ENCODE results near the gene MRGPRE. TPM values are rescaled to one million over a fixed set of nuclear protein-coding genes. Genes with fewer than 3 reads are reported as not detected.

Gene MRGPRE
- total and polyA plus RNA-seq, 2 donors (not counting 1 experiment from before 2014, with no cell fraction given), result not detected

DNA sequence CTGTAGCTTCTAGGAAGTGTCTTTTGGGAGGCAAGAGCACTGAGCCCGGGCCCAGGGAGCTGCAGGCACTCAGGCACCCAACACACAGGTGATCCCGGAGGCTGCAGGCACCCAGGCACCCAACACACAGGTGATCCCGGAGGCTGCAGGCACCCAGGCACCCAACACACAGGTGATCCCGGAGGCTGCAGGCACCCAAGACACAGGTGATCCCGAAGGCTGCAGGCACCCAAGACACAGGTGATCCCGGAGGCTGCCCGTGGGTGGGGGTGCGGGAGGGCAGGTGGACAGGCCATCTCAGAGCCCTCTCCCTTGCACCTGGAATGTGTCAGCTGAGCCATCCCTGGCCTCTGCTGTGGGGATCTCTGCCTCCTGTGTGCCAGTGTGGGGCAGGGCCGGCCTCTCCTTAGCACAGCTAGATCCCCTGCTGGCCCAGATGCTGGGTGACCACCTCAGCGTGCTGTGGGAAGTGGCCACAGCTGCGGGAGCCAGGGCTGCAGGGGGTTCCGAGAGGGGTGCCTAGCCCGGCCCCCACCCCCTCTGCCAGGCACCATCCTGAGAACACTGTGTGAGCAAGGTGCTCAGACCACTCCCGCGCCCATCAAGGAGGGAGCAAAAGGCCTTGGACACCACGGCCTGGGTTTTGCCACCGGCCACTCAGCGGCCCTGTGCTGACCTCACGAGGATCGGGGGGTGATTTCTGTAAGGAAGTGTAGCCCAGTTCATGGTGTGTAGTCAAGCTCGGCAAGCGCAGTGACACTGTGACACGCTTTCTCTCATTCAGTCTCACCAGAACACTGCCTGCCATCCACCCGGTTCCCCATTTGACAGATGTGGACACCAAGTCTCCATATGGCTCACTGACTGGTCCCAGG, 27.8 kb downstream of the MRGPRE start:
- Mint-ChIP-seq H3K27ac (no peak overlapping the region), H3K4me3 (no peak overlapping the region), H3K4me1 (no peaks in the 10 kb centered on the region), H3K27me3 (peaks cover 5% of the 10 kb centered on the region), H3K9me3 (ENCODE audit: insufficient read depth) (no peaks in the 10 kb centered on the region)
- H3K4me2 ChIP-seq (replicated peaks; ENCODE audit: low read depth, low read length, poor library complexity, severe bottlenecking), result no peak overlapping the region
- TF ChIP-seq, protein P1, sequence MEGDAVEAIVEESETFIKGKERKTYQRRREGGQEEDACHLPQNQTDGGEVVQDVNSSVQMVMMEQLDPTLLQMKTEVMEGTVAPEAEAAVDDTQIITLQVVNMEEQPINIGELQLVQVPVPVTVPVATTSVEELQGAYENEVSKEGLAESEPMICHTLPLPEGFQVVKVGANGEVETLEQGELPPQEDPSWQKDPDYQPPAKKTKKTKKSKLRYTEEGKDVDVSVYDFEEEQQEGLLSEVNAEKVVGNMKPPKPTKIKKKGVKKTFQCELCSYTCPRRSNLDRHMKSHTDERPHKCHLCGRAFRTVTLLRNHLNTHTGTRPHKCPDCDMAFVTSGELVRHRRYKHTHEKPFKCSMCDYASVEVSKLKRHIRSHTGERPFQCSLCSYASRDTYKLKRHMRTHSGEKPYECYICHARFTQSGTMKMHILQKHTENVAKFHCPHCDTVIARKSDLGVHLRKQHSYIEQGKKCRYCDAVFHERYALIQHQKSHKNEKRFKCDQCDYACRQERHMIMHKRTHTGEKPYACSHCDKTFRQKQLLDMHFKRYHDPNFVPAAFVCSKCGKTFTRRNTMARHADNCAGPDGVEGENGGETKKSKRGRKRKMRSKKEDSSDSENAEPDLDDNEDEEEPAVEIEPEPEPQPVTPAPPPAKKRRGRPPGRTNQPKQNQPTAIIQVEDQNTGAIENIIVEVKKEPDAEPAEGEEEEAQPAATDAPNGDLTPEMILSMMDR (IDR thresholded peaks at IDR 0.05), result no peak
- no peak for TF ChIP-seq EZH2 (IDR thresholded peaks at IDR 0.05; ENCODE audit: borderline replicate concordance, insufficient read depth, low read depth, low read length, poor library complexity, severe bottlenecking)
- H3K9ac ChIP-seq (ENCODE audit: low read length), result no peak overlapping the region
- peaks cover 0 to 15% (median 0%) of the 10 kb centered on the region in 3 donors for H3K9me3 ChIP-seq (ENCODE audit: control extremely low read depth in 1 of 3, control insufficient read depth in 2 of 3, insufficient read depth in 1 of 3, low read length in 2 of 3)
- no peak overlapping the region for H2AFZ ChIP-seq (ENCODE audit: insufficient read depth, low read depth, low read length, poor library complexity, severe bottlenecking)
- peaks cover 0 to 14% (median 4%) of the 10 kb centered on the region in 4 experiments for H3K27me3 ChIP-seq (replicated peaks in 1 of 4; ENCODE audit: control extremely low read depth in 1 of 4, control insufficient read depth in 3 of 4, insufficient read depth in 4 of 4, low read length in 3 of 4)
- no peak overlapping the region for H3K4me3 ChIP-seq (ENCODE audit: control extremely low read depth in 1 of 5, extremely low read depth in 1 of 5, insufficient read depth in 1 of 5, low read depth in 2 of 5, low read length in 4 of 5)
- ChIA-PET CTCF (no interaction called here), POLR2A (no interaction called here)
- no peaks in the 10 kb centered on the region for H3K36me3 ChIP-seq (replicated peaks in 1 of 2; ENCODE audit: control extremely low read depth in 1 of 2, control insufficient read depth in 1 of 2, extremely low read depth in 1 of 2, insufficient read depth in 2 of 2, low read length in 1 of 2)
- no peak for DNase-seq
- WGBS (ENCODE audit: insufficient coverage), result 88% methylated on average over 19 of the region's 24 CpGs
- no peaks in the 10 kb centered on the region for H3K79me2 ChIP-seq (ENCODE audit: control insufficient read depth, insufficient read depth, low read length)
- ATAC-seq (ENCODE audit: low read depth), result no peak
- H3K4me1 ChIP-seq (ENCODE audit: control insufficient read depth in 2 of 2, insufficient read depth in 2 of 2, low read length in 2 of 2), result no peaks in the 10 kb centered on the region
- no peaks in the 10 kb centered on the region for H4K20me1 ChIP-seq (ENCODE audit: control insufficient read depth, insufficient read depth, low read length, poor library complexity, severe bottlenecking)
- no peak overlapping the region for H3K27ac ChIP-seq (ENCODE audit: low read length in 2 of 2)
- intact Hi-C loops (cut with micrococcal nuclease), result no loop called here

Measured in B cell (primary cell).